Tracheal epithelial cell (primary cell): Measurements from ENCODE around the gene FBF1. TPM values are rescaled to one million over a fixed set of nuclear protein-coding genes. Genes with fewer than 3 reads are reported as not detected.

Source experiments
- total RNA-seq: library from RNA; depleted of rRNA; stranded (reverse); fragments of >200 nt; gene quantifications from 2 replicates; pipeline ENCODE4 v1.2.1, GENCODE V29; 2014

The FBF1 gene
- total RNA-seq, result 9.2 and 11.9 TPM in 2 replicates

GRCh38 chr17:75940727-75941441, at the start of gene FBF1:
TSS of gene FBF1 (minus strand) at chr17:75941042. CDS start at chr17:75938149, 2,893 bp downstream.

GRCh38 chr17:75978938-75979704, 38.3 kb upstream of the FBF1 start, which contains the start of the genes ACOX1 and TEN1:
TSS of gene ACOX1 (minus strand) at chr17:75979166. CDS start at chr17:75979073, 93 bp downstream.
TSS of gene TEN1 (plus strand) at chr17:75979240. CDS start at chr17:75986193, 6,953 bp downstream.

GRCh38 chr17:75904749-75905521, 35.9 kb downstream of the FBF1 start, which contains the start of gene MRPL38:
TSS of gene MRPL38 (minus strand) at chr17:75904884. CDS start at chr17:75904875, 9 bp downstream.

DNA sequence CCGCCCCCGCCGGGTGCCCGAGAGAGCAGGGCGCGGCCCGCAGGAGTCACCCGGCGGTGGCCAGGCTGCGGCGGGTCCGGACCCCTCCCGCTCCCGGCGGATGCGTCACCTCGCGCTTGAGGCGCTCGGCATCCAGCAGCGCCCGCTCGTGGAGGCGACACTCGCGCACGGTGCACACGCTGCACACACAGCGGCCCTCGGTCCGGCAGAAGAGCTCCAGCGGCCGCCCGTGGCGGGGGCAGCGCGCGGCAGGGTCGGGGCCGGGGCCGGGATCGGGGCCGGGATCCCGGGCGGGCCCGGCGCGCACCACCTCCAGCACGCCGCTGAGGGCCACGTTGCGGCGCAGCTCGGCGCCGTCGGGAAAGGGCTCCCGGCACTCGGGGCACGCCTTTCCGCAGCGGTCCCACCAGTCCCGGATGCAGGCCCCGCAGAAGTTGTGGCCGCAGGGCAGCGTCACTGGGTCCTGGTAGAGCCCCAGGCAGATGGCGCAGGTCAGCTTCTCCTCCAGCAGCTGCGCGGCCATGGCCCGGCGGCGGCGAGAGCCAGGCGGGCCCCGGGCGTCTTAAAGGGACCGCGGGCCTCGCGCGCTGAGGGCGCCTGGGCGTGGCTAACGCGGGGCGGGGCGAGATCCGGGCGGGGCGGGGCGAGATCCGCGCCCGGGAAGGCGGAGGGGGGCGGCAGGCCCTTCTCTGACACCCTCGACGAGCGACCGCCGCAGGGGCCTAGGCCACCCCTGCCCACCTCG, 44.3 kb downstream of the FBF1 start, which contains the start of gene TRIM65:
TSS of gene TRIM65 (minus strand) at position 537 of the 745 bp plus-strand sequence. CDS start at position 523, 14 bp downstream.

DNA sequence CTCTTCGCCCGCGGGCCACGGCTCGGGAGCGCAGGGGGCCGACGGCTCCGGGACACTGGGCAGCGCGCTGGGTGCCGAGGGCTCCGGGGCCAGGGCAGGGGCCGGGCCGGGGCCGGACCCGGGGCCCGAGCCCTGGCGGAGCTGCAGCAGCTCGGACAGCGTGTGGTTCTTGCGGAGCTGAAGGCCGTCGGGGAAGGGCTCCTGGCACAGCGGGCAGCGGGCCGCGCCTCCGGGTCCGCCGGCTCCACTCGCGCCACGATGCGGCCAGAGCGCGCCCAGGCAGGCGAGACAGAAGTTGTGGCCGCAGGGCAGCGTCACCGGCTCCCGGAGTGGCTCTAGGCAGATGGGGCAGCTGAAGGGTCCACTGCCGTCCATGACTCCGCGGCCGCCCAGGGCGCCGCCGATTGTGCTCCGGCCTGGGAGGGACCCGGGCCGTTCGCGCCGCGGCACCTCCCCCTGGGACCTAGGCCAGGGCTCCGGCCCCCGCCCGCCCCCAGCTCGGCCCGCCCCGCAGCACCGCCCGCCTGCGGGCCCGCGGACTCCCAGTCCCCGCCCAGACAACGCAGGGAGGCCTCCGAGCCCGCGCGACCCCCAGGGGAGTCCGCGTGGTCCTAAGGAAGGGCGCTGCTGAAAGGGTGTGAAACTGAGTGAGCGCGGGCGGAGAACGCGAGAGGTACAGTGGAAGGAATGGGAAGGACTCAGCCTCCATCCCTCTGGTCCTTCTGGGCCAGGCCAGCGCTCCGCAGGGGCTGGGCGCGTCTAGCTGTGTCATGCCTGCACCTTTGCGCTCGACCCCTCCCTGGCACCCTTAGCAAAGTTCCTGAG, 62.5 kb downstream of the FBF1 start, which contains the start of gene TRIM47:
TSS of gene TRIM47 (minus strand) at position 408 of the 825 bp plus-strand sequence. CDS start at position 375, 33 bp downstream.

Other genes starting within 250 kb of the FBF1 start
- 367 and 716 TPM in 2 replicates for gene ITGB4, start 219.6 kb downstream of the FBF1 start, total RNA-seq
- 26.0 and 43.9 TPM in 2 replicates for gene GALK1, start 175.8 kb downstream of the FBF1 start, total RNA-seq
- 7.5 and 8.3 TPM in 2 replicates for gene UNK, start 156.2 kb downstream of the FBF1 start, total RNA-seq
- gene UNC13D, start 96.6 kb downstream of the FBF1 start, total RNA-seq, result 6.2 and 7.7 TPM in 2 replicates
- 18.3 and 24.9 TPM in 2 replicates for gene WBP2, start 85.7 kb downstream of the FBF1 start, total RNA-seq
- 16.2 and 46.3 TPM in 2 replicates for gene TRIM47, start 62.5 kb downstream of the FBF1 start, total RNA-seq
- 24.1 and 30.1 TPM in 2 replicates for gene TRIM65, start 44.1 kb downstream of the FBF1 start, total RNA-seq
- 29.9 and 39.6 TPM in 2 replicates for gene MRPL38, start 36.2 kb downstream of the FBF1 start, total RNA-seq
- gene ACOX1, start 38.1 kb upstream of the FBF1 start, total RNA-seq, result 43.3 and 61.4 TPM in 2 replicates
- 17.6 and 22.4 TPM in 2 replicates for gene TEN1, start 38.2 kb upstream of the FBF1 start, total RNA-seq
- 0.21 and 1.2 TPM in 2 replicates for gene CDK3, start 59.8 kb upstream of the FBF1 start, total RNA-seq
- 28.2 and 44.8 TPM in 2 replicates for gene EVPL, start 86.3 kb upstream of the FBF1 start, total RNA-seq
- gene SRP68, start 131.5 kb upstream of the FBF1 start, total RNA-seq, result 35.9 and 47.3 TPM in 2 replicates
- 0.21 TPM in 1 of 2 replicates, not detected in the other for gene GALR2, start 133.7 kb upstream of the FBF1 start, total RNA-seq
- not detected in 2 replicates for gene ZACN, start 138.1 kb upstream of the FBF1 start, total RNA-seq
- gene EXOC7, start 162.7 kb upstream of the FBF1 start, total RNA-seq, result 39.9 and 71.1 TPM in 2 replicates
- gene FOXJ1, start 200.2 kb upstream of the FBF1 start, total RNA-seq, result 0.24 TPM in 1 of 2 replicates, not detected in the other